Measurements from ENCODE around the gene ZNF19. TPM values are rescaled to one million over a fixed set of nuclear protein-coding genes. Genes with fewer than 3 reads are reported as not detected.

The ZNF19 gene
- total and polyA plus RNA-seq, 11 donors: 0.40 to 2.7 (median 1.7) TPM

DNA sequence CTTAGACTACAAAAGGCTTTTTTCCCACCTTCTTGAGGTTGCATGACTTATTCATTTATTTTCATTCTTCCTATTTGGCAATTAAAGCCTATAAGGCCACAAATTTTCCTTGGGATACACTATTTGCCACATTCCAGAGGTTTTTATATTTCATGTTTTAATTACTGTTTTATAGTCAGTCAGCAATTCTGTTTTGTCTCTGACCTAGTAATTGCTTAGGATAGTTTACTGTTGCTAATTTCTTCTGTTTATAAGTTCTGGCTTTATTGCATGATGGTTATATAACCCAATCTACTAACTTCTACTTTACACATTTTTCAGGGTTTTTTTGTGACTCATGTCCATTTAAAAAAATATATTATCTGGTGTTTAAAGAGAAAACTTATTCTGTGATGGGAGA lies 29.6 kb downstream of the ZNF19 start:
- H3K4me1 ChIP-seq: peaks cover 0 to 23% (median 12%) of the 10 kb centered on the region in 12 donors
- intact Hi-C loops (cut with DNase I): no loop called here

GRCh38 chr16:71456801-71457200 lies 32.3 kb downstream of the ZNF19 start:
- no peak for TF ChIP-seq CTCF (IDR thresholded peaks at IDR 0.05)
- no peak for TF ChIP-seq POLR2A (IDR thresholded peaks at IDR 0.05)
- H3K27ac ChIP-seq: no peak overlapping the region
- WGBS, 4 donors: 95 to 98% (median 97%) methylated on average over 4 of the region's 4 CpGs
- no peaks in the 10 kb centered on the region for H3K27me3 ChIP-seq
- H3K4me3 ChIP-seq: no peak overlapping the region
- ATAC-seq: no peak
- no peak for DNase-seq
- peaks cover 6 to 50% (median 43%) of the 10 kb centered on the region in 9 donors for H3K36me3 ChIP-seq
- peaks cover 0 to 29% (median 10%) of the 10 kb centered on the region in 12 donors for H3K9me3 ChIP-seq
- peaks cover 0 to 16% (median 11%) of the 10 kb centered on the region in 12 donors for H3K4me1 ChIP-seq
- intact Hi-C loops (cut with DNase I): no loop called here

More for the DNA sequence above, 29.6 kb downstream of the ZNF19 start:
- no peak for ATAC-seq
- no peak for DNase-seq
- H3K36me3 ChIP-seq: peaks cover under 1 to 23% (median 16%) of the 10 kb centered on the region in 9 donors
- no peaks in the 10 kb centered on the region for H3K27me3 ChIP-seq
- no peak overlapping the region for H3K27ac ChIP-seq
- no peak overlapping the region for H3K4me3 ChIP-seq
- TF ChIP-seq POLR2A (IDR thresholded peaks at IDR 0.05) (no peak), CTCF (IDR thresholded peaks at IDR 0.05) (no peak)
- peaks cover 0 to 3% (median 0%) of the 10 kb centered on the region in 12 donors for H3K9me3 ChIP-seq

- no peak overlapping the region for H3K4me3 ChIP-seq
- no peak overlapping the region for H3K27ac ChIP-seq
- DNase-seq (no peak), ATAC-seq (no peak)
- no peaks in the 10 kb centered on the region for H3K27me3 ChIP-seq
- H3K4me1 ChIP-seq: no peaks in the 10 kb centered on the region
- TF ChIP-seq CTCF (IDR thresholded peaks at IDR 0.05): no peak
- TF ChIP-seq POLR2A (IDR thresholded peaks at IDR 0.05): no peak
- peaks cover 3 to 67% (median 47%) of the 10 kb centered on the region in 12 donors for H3K9me3 ChIP-seq
- intact Hi-C loops (cut with DNase I): loop anchor here in 1 of 10 donors (5.0 kb wide), 1 partner anchor 34 kb away; the partner anchor contains the start of gene ZNF19
- H3K36me3 ChIP-seq: peaks cover 20 to 88% (median 78%) of the 10 kb centered on the region in 9 donors
Observed at GRCh38 chr16:71453036-71453435, 36.1 kb downstream of the ZNF19 start.

DNA sequence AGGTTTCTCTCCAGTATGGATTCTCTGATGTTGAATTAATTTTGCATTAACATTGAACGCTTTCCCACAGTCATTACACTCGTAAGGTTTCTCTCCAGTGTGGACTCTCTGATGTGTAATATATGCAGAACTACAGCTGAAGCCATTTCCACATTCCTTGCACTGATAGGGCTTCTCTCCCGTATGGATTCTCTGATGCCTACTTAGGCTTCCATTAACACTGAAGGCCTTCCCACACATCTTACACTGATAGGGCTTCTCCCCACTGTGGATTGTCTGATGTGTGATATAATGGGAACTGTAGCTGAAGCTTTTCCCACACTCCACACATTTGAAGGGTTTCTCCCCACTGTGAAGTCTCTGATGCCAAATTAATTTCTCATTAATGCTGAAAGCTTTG lies 40.1 kb downstream of the ZNF19 start:
- TF ChIP-seq CTCF (IDR thresholded peaks at IDR 0.05) (no peak), POLR2A (IDR thresholded peaks at IDR 0.05) (no peak)
- WGBS, 4 donors: 96 to 98% (median 97%) methylated on average over 3 of the region's 3 CpGs
- Histone ChIP-seq H3K4me3 (no peak overlapping the region), H3K36me3 (peaks cover 18 to 76% (median 58%) of the 10 kb centered on the region in 9 donors), H3K27ac (no peak overlapping the region), H3K4me1 (no peaks in the 10 kb centered on the region), H3K27me3 (no peaks in the 10 kb centered on the region), H3K9me3 (peaks cover 7 to 100% (median 85%) of the 10 kb centered on the region in 12 donors)
- DNase-seq: no peak
- intact Hi-C loops (cut with DNase I): loop anchor here in 1 of 10 donors (5.0 kb wide), 1 partner anchor 33 kb away; no protein-coding TSS in a partner anchor
- ATAC-seq: no peak
